ENCODE data around the gene SCN5A. TPM values are rescaled to one million over a fixed set of nuclear protein-coding genes. Genes with fewer than 3 reads are reported as not detected.
A peak's percentile ranks its signal among the peaks of the same experiment; 100 is the strongest.

The SCN5A gene
- total RNA-seq, 2 donors from 2014 or later = 4.5 to 5.6 TPM

DNA sequence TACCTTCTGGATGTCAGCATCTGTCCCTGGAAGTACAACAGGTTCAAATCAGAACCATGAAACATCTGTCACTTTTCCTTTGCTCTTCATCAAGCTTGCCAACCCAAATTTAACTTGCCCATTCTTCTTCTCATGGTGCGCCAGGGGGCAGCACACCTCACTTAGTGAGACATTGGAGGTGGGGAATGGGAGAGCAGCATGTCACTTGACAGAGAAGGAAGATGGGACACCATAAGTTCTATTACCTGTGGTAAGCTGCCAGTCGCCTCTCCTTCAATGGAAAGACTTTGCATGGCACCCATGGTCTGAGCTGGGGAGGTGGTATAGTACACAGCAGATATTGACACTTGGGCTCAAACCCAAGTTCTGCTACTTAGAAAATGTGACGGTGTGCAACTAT, 2.9 kb downstream of the SCN5A start:
- Histone ChIP-seq H3K9me3 (ENCODE audit: control insufficient read depth, low read length) (no peaks in the 10 kb centered on the region), H3K27me3 (ENCODE audit: control insufficient read depth, insufficient read depth, low read length, poor library complexity, severe bottlenecking) (peaks cover 66% of the 10 kb centered on the region), H3K36me3 (ENCODE audit: control insufficient read depth, insufficient read depth, low read length) (no peaks in the 10 kb centered on the region), H3K4me1 (ENCODE audit: control insufficient read depth, insufficient read depth, low read length) (no peaks in the 10 kb centered on the region), H3K9ac (ENCODE audit: extremely low read depth, low read length, poor library complexity, severe bottlenecking) (no peak overlapping the region), H3K27ac (ENCODE audit: low read depth, low read length) (no peak overlapping the region), H3K4me3 (ENCODE audit: low read length) (no peak overlapping the region)
- Mint-ChIP-seq H3K9me3 (no peaks in the 10 kb centered on the region), H3K4me1 (peaks cover 3% of the 10 kb centered on the region), H3K27ac (no peak overlapping the region), H3K4me3 (no peak overlapping the region), H3K36me3 (ENCODE audit: low read depth) (no peaks in the 10 kb centered on the region), H3K27me3 (ENCODE audit: insufficient read depth) (peaks cover 3% of the 10 kb centered on the region)
- peak; percentile 82 for DNase-seq
- TF ChIP-seq, protein P1, sequence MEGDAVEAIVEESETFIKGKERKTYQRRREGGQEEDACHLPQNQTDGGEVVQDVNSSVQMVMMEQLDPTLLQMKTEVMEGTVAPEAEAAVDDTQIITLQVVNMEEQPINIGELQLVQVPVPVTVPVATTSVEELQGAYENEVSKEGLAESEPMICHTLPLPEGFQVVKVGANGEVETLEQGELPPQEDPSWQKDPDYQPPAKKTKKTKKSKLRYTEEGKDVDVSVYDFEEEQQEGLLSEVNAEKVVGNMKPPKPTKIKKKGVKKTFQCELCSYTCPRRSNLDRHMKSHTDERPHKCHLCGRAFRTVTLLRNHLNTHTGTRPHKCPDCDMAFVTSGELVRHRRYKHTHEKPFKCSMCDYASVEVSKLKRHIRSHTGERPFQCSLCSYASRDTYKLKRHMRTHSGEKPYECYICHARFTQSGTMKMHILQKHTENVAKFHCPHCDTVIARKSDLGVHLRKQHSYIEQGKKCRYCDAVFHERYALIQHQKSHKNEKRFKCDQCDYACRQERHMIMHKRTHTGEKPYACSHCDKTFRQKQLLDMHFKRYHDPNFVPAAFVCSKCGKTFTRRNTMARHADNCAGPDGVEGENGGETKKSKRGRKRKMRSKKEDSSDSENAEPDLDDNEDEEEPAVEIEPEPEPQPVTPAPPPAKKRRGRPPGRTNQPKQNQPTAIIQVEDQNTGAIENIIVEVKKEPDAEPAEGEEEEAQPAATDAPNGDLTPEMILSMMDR (conservative IDR thresholded peaks at IDR 0.05) = peak; percentile 82
- 61 to 100% methylated on average over 1 to 3 of the region's 3 CpGs for WGBS, 2 experiments (ENCODE audit: insufficient coverage in 1 of 2, insufficient read length in 1 of 2)

DNA sequence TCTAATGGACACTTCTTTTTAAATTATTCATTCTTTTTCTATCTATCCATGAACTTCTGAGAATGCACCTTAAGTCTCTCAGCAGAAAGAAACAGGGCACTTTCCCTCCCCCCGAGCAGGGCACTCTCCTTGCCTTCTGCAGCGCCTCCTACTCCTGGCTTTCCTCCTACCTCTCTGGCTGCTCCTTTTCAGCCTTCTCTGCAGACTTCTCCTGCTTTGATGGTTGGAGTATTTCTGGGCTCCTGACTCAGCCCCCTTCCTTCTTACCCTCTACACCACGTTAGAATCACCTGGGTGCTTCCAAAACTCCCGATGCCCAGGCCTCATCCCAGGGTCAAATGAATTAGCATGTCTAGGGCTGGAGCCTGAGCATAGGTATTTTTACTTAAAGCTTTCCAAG, 3.4 kb downstream of the SCN5A start:
- Mint-ChIP-seq H3K4me3 (no peak overlapping the region), H3K27ac (no peak overlapping the region), H3K27me3 (ENCODE audit: insufficient read depth) (peaks cover 3% of the 10 kb centered on the region), H3K4me1 (peaks cover 3% of the 10 kb centered on the region), H3K9me3 (no peaks in the 10 kb centered on the region), H3K36me3 (ENCODE audit: low read depth) (no peaks in the 10 kb centered on the region)
- Histone ChIP-seq H3K27me3 (ENCODE audit: control insufficient read depth, insufficient read depth, low read length, poor library complexity, severe bottlenecking) (peaks cover 61% of the 10 kb centered on the region), H3K36me3 (ENCODE audit: control insufficient read depth, insufficient read depth, low read length) (no peaks in the 10 kb centered on the region), H3K9ac (ENCODE audit: extremely low read depth, low read length, poor library complexity, severe bottlenecking) (no peak overlapping the region), H3K4me1 (ENCODE audit: control insufficient read depth, insufficient read depth, low read length) (peaks cover 4% of the 10 kb centered on the region), H3K4me3 (ENCODE audit: low read length) (no peak overlapping the region), H3K9me3 (ENCODE audit: control insufficient read depth, low read length) (no peaks in the 10 kb centered on the region), H3K27ac (ENCODE audit: low read depth, low read length) (no peak overlapping the region)
- TF ChIP-seq, protein P1 (conservative IDR thresholded peaks at IDR 0.05) = no peak
- DNase-seq = peak; percentile 44
- WGBS, 2 experiments (ENCODE audit: insufficient coverage in 1 of 2, insufficient read length in 1 of 2) = 85 to 100% methylated on average over 4 of the region's 4 CpGs

DNA sequence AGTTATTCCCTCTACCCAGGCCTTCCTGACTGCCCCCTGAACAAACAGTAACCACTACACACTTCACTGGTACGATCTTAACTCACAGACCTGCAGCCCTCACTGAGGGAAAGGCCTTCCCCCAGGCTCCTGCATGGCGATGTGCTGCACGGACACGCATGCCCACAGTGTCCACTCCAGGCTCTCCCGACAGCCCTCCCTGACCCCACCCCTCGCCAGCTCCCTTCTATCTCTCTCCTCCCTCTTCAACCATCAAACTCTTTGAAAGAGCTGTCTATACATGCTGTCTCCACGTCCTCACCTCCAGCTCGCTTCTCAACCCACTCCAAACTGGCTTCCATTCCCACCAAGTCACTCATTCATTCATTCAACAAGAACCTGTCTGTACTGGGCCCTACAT, 3.9 kb downstream of the SCN5A start:
- Mint-ChIP-seq H3K36me3 (ENCODE audit: low read depth) (no peaks in the 10 kb centered on the region), H3K27ac (no peak overlapping the region), H3K4me3 (no peak overlapping the region), H3K4me1 (peaks cover 3% of the 10 kb centered on the region), H3K27me3 (ENCODE audit: insufficient read depth) (peaks cover 3% of the 10 kb centered on the region), H3K9me3 (no peaks in the 10 kb centered on the region)
- TF ChIP-seq, protein P1 (conservative IDR thresholded peaks at IDR 0.05) = no peak
- Histone ChIP-seq H3K27ac (ENCODE audit: low read depth, low read length) (no peak overlapping the region), H3K9ac (ENCODE audit: extremely low read depth, low read length, poor library complexity, severe bottlenecking) (no peak overlapping the region), H3K27me3 (ENCODE audit: control insufficient read depth, insufficient read depth, low read length, poor library complexity, severe bottlenecking) (peaks cover 56% of the 10 kb centered on the region), H3K4me3 (ENCODE audit: low read length) (no peak overlapping the region), H3K9me3 (ENCODE audit: control insufficient read depth, low read length) (no peaks in the 10 kb centered on the region), H3K36me3 (ENCODE audit: control insufficient read depth, insufficient read depth, low read length) (no peaks in the 10 kb centered on the region), H3K4me1 (ENCODE audit: control insufficient read depth, insufficient read depth, low read length) (peaks cover 4% of the 10 kb centered on the region)
- 81 to 95% methylated on average over 4 to 8 of the region's 8 CpGs for WGBS, 2 experiments (ENCODE audit: insufficient coverage in 1 of 2, insufficient read length in 1 of 2)
- DNase-seq = peak; percentile 37

All from endodermal cell (in vitro differentiated cells).